GM12875 (cell line): Measurements from ENCODE around the gene SORCS3.

Source experiments
- H3K4me3 ChIP-seq: one replicate; pipeline ENCODE4 v1.5.1; 2011; ENCODE audit warnings: low read depth, low read length, control low read depth
- CTCF ChIP-seq: IDR thresholded peaks from 2 replicates; pipeline ENCODE4 v1.5.1; 2011; ENCODE audit warnings: low read depth, mild to moderate bottlenecking, control low read depth, inconsistent platforms, low read length, moderate library complexity, borderline replicate concordance; ENCODE audit not compliant: insufficient read depth

The SORCS3 gene

DNA sequence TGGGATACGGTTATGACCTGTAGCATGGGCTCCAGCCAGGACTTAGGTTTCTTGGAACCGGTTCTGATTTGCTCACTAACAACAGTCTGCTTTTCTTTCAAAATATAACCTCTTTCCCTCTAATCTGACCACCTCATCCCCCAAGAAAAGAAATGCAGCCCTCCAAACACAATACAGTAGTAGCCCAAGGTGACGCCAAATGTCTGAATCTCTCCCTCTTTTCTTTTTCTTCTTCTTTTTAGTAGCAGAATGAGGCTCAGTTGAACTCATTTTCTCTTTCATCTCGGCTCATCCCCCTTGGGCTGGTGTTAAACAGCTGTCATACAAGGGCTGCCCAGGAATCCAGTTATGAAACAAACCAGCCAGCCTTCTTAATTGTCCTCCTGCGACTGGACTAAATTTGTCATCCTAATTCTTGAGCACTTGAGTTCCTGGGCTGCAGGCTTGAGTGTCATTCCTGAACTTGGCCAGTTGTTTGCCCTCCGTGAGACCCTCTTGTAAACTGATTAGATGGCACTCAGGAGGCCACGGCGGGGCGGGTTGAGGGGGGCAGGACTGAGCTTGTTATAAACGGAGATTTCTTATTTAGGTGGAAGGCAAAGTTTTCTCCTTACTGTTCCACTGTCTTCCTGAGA, 94.8 kb downstream of the SORCS3 start:
- TF ChIP-seq CTCF: no peak
- H3K4me3 ChIP-seq: no peak overlapping the region

DNA sequence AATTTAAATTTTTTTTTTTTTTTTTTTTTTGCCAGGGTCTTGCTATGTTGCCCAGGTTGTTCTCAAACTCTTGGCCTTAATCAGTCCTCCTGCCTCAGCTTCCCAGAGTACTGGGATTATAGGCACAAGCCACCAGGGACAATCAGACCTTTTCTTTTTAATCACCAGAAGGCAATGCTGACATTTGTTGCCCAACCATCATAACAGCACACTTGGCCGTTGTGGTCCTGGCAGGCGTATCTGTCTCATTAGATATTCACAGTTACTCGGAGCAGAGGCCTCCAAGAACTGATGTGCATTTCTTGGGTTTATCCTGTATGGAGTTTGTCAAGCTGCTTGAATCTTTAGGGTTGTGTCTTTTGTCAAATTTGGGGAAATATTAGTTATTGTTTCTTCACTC, 100.0 kb downstream of the SORCS3 start:
- no peak for TF ChIP-seq CTCF
- no peak overlapping the region for H3K4me3 ChIP-seq

DNA sequence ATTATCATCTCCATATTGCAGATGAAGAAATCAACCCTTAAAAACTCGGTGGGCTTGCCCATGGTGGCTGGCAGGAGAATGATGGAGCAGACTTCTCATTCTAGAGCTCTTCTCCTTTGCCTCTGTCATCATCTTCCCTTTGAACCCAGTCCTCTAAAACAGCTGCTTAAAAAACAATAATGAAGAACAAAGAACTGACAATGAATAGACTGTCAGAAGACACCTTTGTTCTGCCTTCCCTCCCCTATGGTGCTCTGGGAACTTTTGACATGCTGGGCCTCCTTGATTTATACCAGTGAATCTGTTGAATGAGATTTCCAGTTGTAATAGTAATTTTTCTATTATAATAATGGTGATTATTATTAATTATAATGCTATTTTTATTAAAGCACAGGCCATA, 103.0 kb downstream of the SORCS3 start:
- TF ChIP-seq CTCF: no peak

GRCh38 chr10:104750291-104750690, 109.2 kb downstream of the SORCS3 start:
- no peak overlapping the region for H3K4me3 ChIP-seq
- TF ChIP-seq CTCF: no peak

More for the DNA sequence above, 103.0 kb downstream of the SORCS3 start:
- no peak overlapping the region for H3K4me3 ChIP-seq

- H3K4me3 ChIP-seq: no peak overlapping the region
- no peak for TF ChIP-seq CTCF
Observed at GRCh38 chr10:104762793-104763192, 121.7 kb downstream of the SORCS3 start.

DNA sequence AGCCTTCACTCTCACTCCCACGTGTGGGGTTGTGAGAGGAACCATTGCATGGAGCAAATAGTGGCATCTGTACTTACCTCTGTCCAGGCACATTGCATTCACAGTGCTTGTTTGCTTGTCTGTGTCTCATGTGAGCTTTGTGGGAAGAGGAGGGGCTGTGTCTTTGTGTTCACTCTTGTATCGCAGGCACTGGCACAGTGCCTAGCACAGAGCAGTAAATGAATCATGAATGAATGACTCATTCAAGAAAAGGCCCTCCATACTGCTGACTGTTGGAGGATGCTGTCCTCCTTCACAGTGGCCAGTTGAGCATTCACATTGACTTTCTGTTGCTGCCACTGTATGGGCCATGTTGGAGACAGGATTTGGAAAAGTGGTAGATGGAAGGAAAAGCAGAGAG, 125.3 kb downstream of the SORCS3 start:
- TF ChIP-seq CTCF: no peak
- H3K4me3 ChIP-seq: no peak overlapping the region

DNA sequence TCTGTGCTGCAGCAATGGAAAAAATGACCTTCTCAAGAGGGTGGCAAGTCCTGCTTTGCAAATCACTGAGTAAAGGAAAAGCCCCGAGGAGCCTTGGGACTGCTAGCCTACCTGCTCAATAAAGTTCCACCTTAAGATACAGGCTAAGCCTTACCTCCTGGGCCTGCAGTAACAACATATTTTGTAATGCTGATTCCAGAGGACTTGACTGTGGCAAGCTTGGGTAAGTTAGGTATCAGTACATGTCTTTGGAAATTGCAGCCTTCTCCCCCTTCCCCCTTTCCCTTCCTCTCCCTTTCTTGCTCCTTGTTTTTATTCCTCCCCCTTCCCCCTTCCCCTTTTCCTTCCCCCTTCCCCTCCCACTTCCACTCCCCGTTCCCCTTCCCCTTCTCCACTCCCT, 126.2 kb downstream of the SORCS3 start:
- no peak for TF ChIP-seq CTCF

More for the DNA sequence above, 126.2 kb downstream of the SORCS3 start:
- H3K4me3 ChIP-seq: no peak overlapping the region
